ENCODE results near the gene CMTM4. TPM values are rescaled to one million over a fixed set of nuclear protein-coding genes. Genes with fewer than 3 reads are reported as not detected.

The CMTM4 gene
- total and polyA plus RNA-seq, 2 experiments from 2014 or later = 14.1 to 77.0 TPM

- Histone ChIP-seq H3K9me2 (ENCODE audit: insufficient read depth) (no peaks in the 10 kb centered on the region), H3K79me2 (replicated peaks; ENCODE audit: insufficient read depth) (peaks cover 27% of the 10 kb centered on the region), H3K27me3 (ENCODE audit: insufficient read depth) (no peaks in the 10 kb centered on the region), H3K4me2 (no peak overlapping the region), H3K4me1 (ENCODE audit: insufficient read depth) (no peaks in the 10 kb centered on the region), H3F3A (replicated peaks; ENCODE audit: low read depth) (no peaks in the 10 kb centered on the region), H3K36me3 (ENCODE audit: insufficient read depth) (no peaks in the 10 kb centered on the region), H2AFZ (no peak overlapping the region), H3K27ac (ENCODE audit: low read depth) (no peak overlapping the region), H4K20me1 (replicated peaks; ENCODE audit: insufficient read depth) (0 out of 2 replicates have a peak, but pooled peaks cover 10% of the 10 kb centered on the region), H3K4me3 (no peak overlapping the region)
- Mint-ChIP-seq H3K27ac (no peak overlapping the region), H3K27me3 (ENCODE audit: insufficient read depth, low read depth, poor library complexity) (peaks cover 2% of the 10 kb centered on the region), H3K4me3 (no peak overlapping the region), H3K4me1 (no peaks in the 10 kb centered on the region), H3K9me3 (no peaks in the 10 kb centered on the region), H3K36me3 (ENCODE audit: low read depth) (peaks cover 3% of the 10 kb centered on the region; the same call in 1 of the 3 replicates)
- DNase-seq (ENCODE audit: low spot score) (no peak), ATAC-seq (no peak)
- TF ChIP-seq ZNF114 (CRISPR knock-in tag; IDR thresholded peaks at IDR 0.05) (no peak), NANOG (IDR thresholded peaks at IDR 0.05; ENCODE audit: borderline replicate concordance) (no peak), EZH2 (IDR thresholded peaks at IDR 0.05; ENCODE audit: low read depth, unreplicated experiment) (no peak), ZNF462 (CRISPR knock-in tag; IDR thresholded peaks at IDR 0.05) (no peak), CREB1 (CRISPR knock-in tag; IDR thresholded peaks at IDR 0.05; ENCODE audit: low read depth) (no peak), EZH2phosphoT487 (IDR thresholded peaks at IDR 0.05; ENCODE audit: unreplicated experiment) (no peak), JUNB (IDR thresholded peaks at IDR 0.05; ENCODE audit: unreplicated experiment) (no peak), CTCF (conservative IDR thresholded peaks at IDR 0.05; ENCODE audit: low read depth in 2 of 2) (no peak), ZNF331 (CRISPR knock-in tag; IDR thresholded peaks at IDR 0.05; ENCODE audit: low read depth) (no peak), ETS1 (IDR thresholded peaks at IDR 0.05) (no peak), STAT1 (IDR thresholded peaks at IDR 0.05; ENCODE audit: unreplicated experiment) (no peak), REST (IDR thresholded peaks at IDR 0.05; ENCODE audit: unreplicated experiment) (no peak)
Measured at GRCh38 chr16:66668777-66669444, 27.6 kb downstream of the CMTM4 start.

Measured in GM23338 (cell line).